H4 (cell line): ENCODE measurements around the gene MAN2B2. TPM values are rescaled to one million over a fixed set of nuclear protein-coding genes. Genes with fewer than 3 reads are reported as not detected.

ENCODE experiments used
- DNase-seq: peaks from one replicate; pipeline ENCODE4 v3.0.0-alpha.2; 2015; ENCODE audit warnings: low spot score
- total RNA-seq: library from RNA; depleted of rRNA; stranded (reverse); fragments of >200 nt; shearing (Covaris generic); gene quantifications from 2 replicates; pipeline ENCODE4 v1.2.3, GENCODE V29; 2014

Gene MAN2B2
- total RNA-seq, 1 experiment from 2014 or later = 11.1 TPM

- peak; percentile 64 for DNase-seq
Observed at GRCh38 chr4:6546681-6547447, 28.1 kb upstream of the MAN2B2 start.

- DNase-seq = peak; percentile 39
Observed at GRCh38 chr4:6548201-6548881, 26.6 kb upstream of the MAN2B2 start.

GRCh38 chr4:6548882-6549230, 26.1 kb upstream of the MAN2B2 start:
- DNase-seq = no peak

- DNase-seq = no peak
Observed at GRCh38 chr4:6549445-6549844, 25.5 kb upstream of the MAN2B2 start.

- no peak for DNase-seq
Observed at GRCh38 chr4:6549890-6550620, 24.9 kb upstream of the MAN2B2 start.

- DNase-seq = no peak
Observed at GRCh38 chr4:6550821-6551220, 24.2 kb upstream of the MAN2B2 start.

- DNase-seq = no peak
Observed at GRCh38 chr4:6551660-6552059, 23.3 kb upstream of the MAN2B2 start.

GRCh38 chr4:6555519-6555918, 19.5 kb upstream of the MAN2B2 start:
- no peak for DNase-seq

- DNase-seq = no peak
Observed at GRCh38 chr4:6556263-6556662, 18.7 kb upstream of the MAN2B2 start.

GRCh38 chr4:6557185-6557584, 17.8 kb upstream of the MAN2B2 start:
- no peak for DNase-seq

- DNase-seq = no peak
Observed at GRCh38 chr4:6557856-6558255, 17.1 kb upstream of the MAN2B2 start.

GRCh38 chr4:6560416-6561172, 14.4 kb upstream of the MAN2B2 start:
- no peak for DNase-seq

GRCh38 chr4:6561173-6561516, 13.8 kb upstream of the MAN2B2 start:
- DNase-seq = no peak

- no peak for DNase-seq
Observed at GRCh38 chr4:6561706-6562371, 13.2 kb upstream of the MAN2B2 start.

- DNase-seq = no peak
Observed at GRCh38 chr4:6562931-6563901, 11.8 kb upstream of the MAN2B2 start.

- DNase-seq = no peak
Observed at GRCh38 chr4:6563935-6564645, 10.9 kb upstream of the MAN2B2 start.

- DNase-seq = no peak
Observed at GRCh38 chr4:6565691-6566390, 9.1 kb upstream of the MAN2B2 start.

- no peak for DNase-seq
Observed at GRCh38 chr4:6566391-6567190, 8.4 kb upstream of the MAN2B2 start.
